Measurements from ENCODE around the gene RBKS. TPM values are rescaled to one million over a fixed set of nuclear protein-coding genes. Genes with fewer than 3 reads are reported as not detected.
"Not testable (repeated sequence)": the region's sequence is repeated elsewhere in the genome, so short reads cannot be mapped to it uniquely, and the experiment has no call there.

RBKS gene
- total RNA-seq, 1 experiment from 2014 or later, result 0.54 TPM

- ChIA-PET CTCF (no interaction called here), POLR2A (ENCODE audit: low non-redundant PET) (no interaction called here)
- no peaks in the 10 kb centered on the region for H3K4me1 ChIP-seq (ENCODE audit: insufficient read depth, low read length, poor library complexity, severe bottlenecking)
- H3K27me3 ChIP-seq (replicated peaks; ENCODE audit: insufficient read depth, low read depth, low read length, poor library complexity), result no peaks in the 10 kb centered on the region
- H3K27ac ChIP-seq (ENCODE audit: low read depth, low read length, poor library complexity, severe bottlenecking), result no peak overlapping the region
- intact Hi-C loops (cut with micrococcal nuclease; ENCODE audit: unreplicated experiment), result no loop called here
- H3K4me3 ChIP-seq (ENCODE audit: low read depth, low read length, poor library complexity, severe bottlenecking), result no peak overlapping the region
- H3K9me3 ChIP-seq (ENCODE audit: low read depth, low read length, poor library complexity, severe bottlenecking), result no peaks in the 10 kb centered on the region
- BruUV-seq (replicated peaks), result no TSS peak
- H3K36me3 ChIP-seq (ENCODE audit: insufficient read depth, low read length, poor library complexity, severe bottlenecking), result no peaks in the 10 kb centered on the region
- TF ChIP-seq CTCF (conservative IDR thresholded peaks at IDR 0.05; ENCODE audit: low read depth, low read length), result no peak
- no peak for TF ChIP-seq EZH2 (IDR thresholded peaks at IDR 0.05; ENCODE audit: borderline replicate concordance, low read depth, low read length, poor library complexity, severe bottlenecking)
- no peak for DNase-seq (ENCODE audit: low spot score)
Observed at GRCh38 chr2:27870724-27871123, 19.5 kb downstream of the RBKS start.

GRCh38 chr2:27869763-27870162 lies 20.4 kb downstream of the RBKS start:
- BruUV-seq (replicated peaks), result no TSS peak
- Histone ChIP-seq H3K4me3 (ENCODE audit: low read depth, low read length, poor library complexity, severe bottlenecking) (no peak overlapping the region), H3K36me3 (ENCODE audit: insufficient read depth, low read length, poor library complexity, severe bottlenecking) (no peaks in the 10 kb centered on the region), H3K9me3 (ENCODE audit: low read depth, low read length, poor library complexity, severe bottlenecking) (no peaks in the 10 kb centered on the region), H3K27ac (ENCODE audit: low read depth, low read length, poor library complexity, severe bottlenecking) (no peak overlapping the region), H3K27me3 (replicated peaks; ENCODE audit: insufficient read depth, low read depth, low read length, poor library complexity) (no peaks in the 10 kb centered on the region), H3K4me1 (ENCODE audit: insufficient read depth, low read length, poor library complexity, severe bottlenecking) (no peaks in the 10 kb centered on the region)
- no peak for TF ChIP-seq CTCF (conservative IDR thresholded peaks at IDR 0.05; ENCODE audit: low read depth, low read length)
- no peak for TF ChIP-seq EZH2 (IDR thresholded peaks at IDR 0.05; ENCODE audit: borderline replicate concordance, low read depth, low read length, poor library complexity, severe bottlenecking)
- POLR2A ChIA-PET (ENCODE audit: low non-redundant PET), result no interaction called here
- DNase-seq (ENCODE audit: low spot score), result no peak
- CTCF ChIA-PET, result no interaction called here
- intact Hi-C loops (cut with micrococcal nuclease; ENCODE audit: unreplicated experiment), result no loop called here

GRCh38 chr2:27866237-27866636 lies 23.9 kb downstream of the RBKS start:
- TF ChIP-seq CTCF (conservative IDR thresholded peaks at IDR 0.05; ENCODE audit: low read depth, low read length) (no peak), EZH2 (IDR thresholded peaks at IDR 0.05; ENCODE audit: borderline replicate concordance, low read depth, low read length, poor library complexity, severe bottlenecking) (no peak)
- Histone ChIP-seq H3K4me1 (ENCODE audit: insufficient read depth, low read length, poor library complexity, severe bottlenecking) (no peaks in the 10 kb centered on the region), H3K27ac (ENCODE audit: low read depth, low read length, poor library complexity, severe bottlenecking) (no peak overlapping the region), H3K4me3 (ENCODE audit: low read depth, low read length, poor library complexity, severe bottlenecking) (no peak overlapping the region), H3K27me3 (replicated peaks; ENCODE audit: insufficient read depth, low read depth, low read length, poor library complexity) (no peaks in the 10 kb centered on the region), H3K9me3 (ENCODE audit: low read depth, low read length, poor library complexity, severe bottlenecking) (no peaks in the 10 kb centered on the region), H3K36me3 (ENCODE audit: insufficient read depth, low read length, poor library complexity, severe bottlenecking) (no peaks in the 10 kb centered on the region)
- CTCF ChIA-PET, result no interaction called here
- POLR2A ChIA-PET (ENCODE audit: low non-redundant PET), result no interaction called here
- BruUV-seq (replicated peaks), result no TSS peak
- intact Hi-C loops (cut with micrococcal nuclease; ENCODE audit: unreplicated experiment), result no loop called here
- no peak for DNase-seq (ENCODE audit: low spot score)

GRCh38 chr2:27863955-27864354 lies 26.2 kb downstream of the RBKS start:
- H3K27me3 ChIP-seq (replicated peaks; ENCODE audit: insufficient read depth, low read depth, low read length, poor library complexity); H3K36me3 ChIP-seq (ENCODE audit: insufficient read depth, low read length, poor library complexity, severe bottlenecking); intact Hi-C loops (cut with micrococcal nuclease; ENCODE audit: unreplicated experiment); H3K27ac ChIP-seq (ENCODE audit: low read depth, low read length, poor library complexity, severe bottlenecking); DNase-seq (ENCODE audit: low spot score); H3K9me3 ChIP-seq (ENCODE audit: low read depth, low read length, poor library complexity, severe bottlenecking); H3K4me3 ChIP-seq (ENCODE audit: low read depth, low read length, poor library complexity, severe bottlenecking); CTCF ChIA-PET; H3K4me1 ChIP-seq (ENCODE audit: insufficient read depth, low read length, poor library complexity, severe bottlenecking); BruUV-seq (replicated peaks): not testable (repeated sequence)
- POLR2A ChIA-PET (ENCODE audit: low non-redundant PET), result interaction anchor here (0.7 kb wide), 1 partner anchor 564 kb away, joined by 3 read pairs; no protein-coding TSS in a partner anchor

Measured in A673 (cell line).